HEK293T (cell line): ENCODE measurements around the gene ADAM11.
A peak's percentile ranks its signal among the peaks of the same experiment; 100 is the strongest.

ENCODE experiments used
- CTCF ChIA-PET: fragments of 350-600 bp; formaldehyde crosslinking; extraction: SDS; loops from one replicate; lab custom pipeline; 2021; ENCODE audit warnings: antibody characterized with exemption, inconsistent platforms; lab: Yijun Ruan, JAX
- POLR2A ChIA-PET: fragments of 350-600 bp; formaldehyde crosslinking; extraction: SDS; loops from one replicate; lab custom pipeline; 2020; ENCODE audit warnings: antibody characterized with exemption, inconsistent platforms; lab: Yijun Ruan, JAX
- DNase-seq: peaks from one replicate; pipeline ENCODE4 v3.0.0; 2012; ENCODE audit warnings: mixed read lengths; ENCODE audit errors: extremely low spot score
- ARNT ChIP-seq: fragments of 450-650 bp; IDR thresholded peaks from 2 replicates; pipeline ENCODE4 v1.6.1; 2017; ENCODE audit warnings: mild to moderate bottlenecking
- BHLHE40 ChIP-seq: fragments of 450-650 bp; IDR thresholded peaks from 2 replicates; pipeline ENCODE4 v1.6.1; 2016; ENCODE audit warnings: mild to moderate bottlenecking, moderate library complexity, borderline replicate concordance
- CTBP1 ChIP-seq: fragments of 450-650 bp; IDR thresholded peaks from 2 replicates; pipeline ENCODE4 v1.6.1; 2016; ENCODE audit warnings: borderline replicate concordance
- ELF4 ChIP-seq: fragments of 450-650 bp; IDR thresholded peaks from 2 replicates; pipeline ENCODE4 v1.6.1; 2017; ENCODE audit warnings: antibody characterized with exemption
- FOXA1 ChIP-seq: fragments of 450-650 bp; IDR thresholded peaks from 2 replicates; pipeline ENCODE4 v1.6.1; 2016; ENCODE audit warnings: mild to moderate bottlenecking
- FOXK2 ChIP-seq: fragments of 450-650 bp; IDR thresholded peaks from 2 replicates; pipeline ENCODE4 v1.6.1; 2016; ENCODE audit warnings: mild to moderate bottlenecking
- FOXM1 ChIP-seq: fragments of 450-650 bp; IDR thresholded peaks from 2 replicates; pipeline ENCODE4 v1.6.1; 2017; ENCODE audit warnings: mild to moderate bottlenecking, borderline replicate concordance
- HDGF ChIP-seq: fragments of 450-650 bp; IDR thresholded peaks from 2 replicates; pipeline ENCODE4 v1.6.1; 2017; ENCODE audit warnings: antibody characterized with exemption, borderline replicate concordance
- L3MBTL2 ChIP-seq: fragments of 450-650 bp; conservative IDR thresholded peaks from 2 replicates; pipeline ENCODE4 v1.6.1; 2016; ENCODE audit warnings: mild to moderate bottlenecking
- LEF1 ChIP-seq: fragments of 450-650 bp; IDR thresholded peaks from 2 replicates; pipeline ENCODE4 v1.6.1; 2017; ENCODE audit warnings: mild to moderate bottlenecking, borderline replicate concordance
- NFRKB ChIP-seq: fragments of 450-650 bp; IDR thresholded peaks from 2 replicates; pipeline ENCODE4 v1.6.1; 2016; ENCODE audit warnings: mild to moderate bottlenecking, moderate library complexity
- PKNOX1 ChIP-seq: fragments of 450-650 bp; IDR thresholded peaks from 2 replicates; pipeline ENCODE4 v1.6.1; 2016
- SP1 ChIP-seq: fragments of 450-650 bp; IDR thresholded peaks from 2 replicates; pipeline ENCODE4 v1.6.1; 2017
- SUZ12 ChIP-seq: fragments of 450-650 bp; IDR thresholded peaks from 2 replicates; pipeline ENCODE4 v1.6.1; 2016; ENCODE audit warnings: mild to moderate bottlenecking
- TARDBP ChIP-seq: fragments of 450-650 bp; IDR thresholded peaks from 2 replicates; pipeline ENCODE4 v1.6.1; 2016
- ZNF384 ChIP-seq: fragments of 450-650 bp; IDR thresholded peaks from 2 replicates; pipeline ENCODE4 v1.6.1; 2016

ADAM11 gene

GRCh38 chr17:44786551-44787081 is 27.8 kb downstream of the ADAM11 start:
- ChIA-PET CTCF (interaction anchor here (1.0 kb wide), 1 partner anchor 9 kb away, joined by 3 read pairs; no protein-coding TSS in a partner anchor), POLR2A (no interaction called here)
- no peak for DNase-seq
- TF ChIP-seq ARNT = no peak
- TF ChIP-seq L3MBTL2 = no peak
- no peak for TF ChIP-seq HDGF
- TF ChIP-seq SP1 = no peak
- no peak for TF ChIP-seq BHLHE40
- TF ChIP-seq CTBP1 = no peak
- TF ChIP-seq SUZ12 = no peak
- TF ChIP-seq ZNF384 = no peak
- TF ChIP-seq LEF1 = no peak
- TF ChIP-seq ELF4 = no peak
- no peak for TF ChIP-seq PKNOX1
- TF ChIP-seq FOXA1 = no peak

DNA sequence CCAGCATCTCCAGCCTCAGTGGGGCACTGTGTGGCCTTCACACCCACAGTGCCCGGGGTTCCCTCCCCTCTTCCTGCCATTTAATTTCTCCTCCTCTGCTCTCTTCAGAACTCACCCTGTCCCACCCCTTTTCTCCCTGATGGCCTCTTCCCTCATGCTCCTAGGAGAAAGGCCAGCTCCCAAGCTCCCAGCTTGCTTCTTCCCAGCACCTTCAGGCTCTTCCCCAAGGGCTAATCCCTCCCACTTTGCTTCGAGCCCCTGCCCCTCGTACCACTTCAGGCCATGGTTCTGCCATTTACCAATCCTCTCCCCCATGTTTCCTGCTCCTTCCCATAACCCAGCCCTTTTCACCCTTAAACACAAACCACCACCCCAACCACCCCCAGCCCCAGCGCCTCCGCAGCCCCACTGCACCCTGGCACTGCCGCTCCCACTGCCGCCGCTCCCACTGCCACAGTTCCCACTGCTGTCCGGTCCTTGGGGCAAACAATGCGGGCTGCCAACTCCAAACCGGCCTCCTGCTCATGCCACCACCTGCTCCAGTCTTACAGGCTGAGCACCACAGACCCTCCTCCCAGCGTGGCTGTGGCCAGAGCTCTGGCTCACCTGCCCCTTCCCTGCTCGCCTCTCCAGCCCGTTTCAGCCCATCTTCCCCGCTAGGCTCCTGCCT is 28.6 kb downstream of the ADAM11 start:
- CTCF ChIA-PET = interaction anchor here (1.0 kb wide), 1 partner anchor 10 kb away, joined by 3 read pairs; no protein-coding TSS in a partner anchor
- no peak for DNase-seq
- POLR2A ChIA-PET = no interaction called here
- TF ChIP-seq ARNT (no peak), FOXM1 (no peak), SUZ12 (no peak), FOXK2 (no peak), HDGF (no peak), BHLHE40 (no peak), FOXA1 (no peak), PKNOX1 (no peak), ZNF384 (no peak), LEF1 (no peak), CTBP1 (no peak), SP1 (no peak), L3MBTL2 (no peak), TARDBP (no peak)

GRCh38 chr17:44788139-44788538 is 29.4 kb downstream of the ADAM11 start:
- POLR2A ChIA-PET = no interaction called here
- no peak for TF ChIP-seq FOXK2
- no peak for TF ChIP-seq FOXM1
- no peak for TF ChIP-seq SP1
- no peak for TF ChIP-seq CTBP1
- TF ChIP-seq ZNF384 = no peak
- no peak for TF ChIP-seq BHLHE40
- no peak for TF ChIP-seq LEF1
- DNase-seq = no peak
- CTCF ChIA-PET = interaction anchor here (0.6 kb wide), 1 partner anchor 10 kb away, joined by 3 read pairs; no protein-coding TSS in a partner anchor

- ChIA-PET CTCF (interaction anchor here (0.6 kb wide), 1 partner anchor 39 kb away, joined by 3 read pairs; no protein-coding TSS in a partner anchor), POLR2A (no interaction called here)
- no peak for DNase-seq
- TF ChIP-seq ZNF384 (0 out of 2 replicates have a peak, but pooled peaks have one; percentile 6), SP1 (no peak), PKNOX1 (no peak), BHLHE40 (no peak)
Measured at GRCh38 chr17:44792276-44792675, 33.5 kb downstream of the ADAM11 start.

DNA sequence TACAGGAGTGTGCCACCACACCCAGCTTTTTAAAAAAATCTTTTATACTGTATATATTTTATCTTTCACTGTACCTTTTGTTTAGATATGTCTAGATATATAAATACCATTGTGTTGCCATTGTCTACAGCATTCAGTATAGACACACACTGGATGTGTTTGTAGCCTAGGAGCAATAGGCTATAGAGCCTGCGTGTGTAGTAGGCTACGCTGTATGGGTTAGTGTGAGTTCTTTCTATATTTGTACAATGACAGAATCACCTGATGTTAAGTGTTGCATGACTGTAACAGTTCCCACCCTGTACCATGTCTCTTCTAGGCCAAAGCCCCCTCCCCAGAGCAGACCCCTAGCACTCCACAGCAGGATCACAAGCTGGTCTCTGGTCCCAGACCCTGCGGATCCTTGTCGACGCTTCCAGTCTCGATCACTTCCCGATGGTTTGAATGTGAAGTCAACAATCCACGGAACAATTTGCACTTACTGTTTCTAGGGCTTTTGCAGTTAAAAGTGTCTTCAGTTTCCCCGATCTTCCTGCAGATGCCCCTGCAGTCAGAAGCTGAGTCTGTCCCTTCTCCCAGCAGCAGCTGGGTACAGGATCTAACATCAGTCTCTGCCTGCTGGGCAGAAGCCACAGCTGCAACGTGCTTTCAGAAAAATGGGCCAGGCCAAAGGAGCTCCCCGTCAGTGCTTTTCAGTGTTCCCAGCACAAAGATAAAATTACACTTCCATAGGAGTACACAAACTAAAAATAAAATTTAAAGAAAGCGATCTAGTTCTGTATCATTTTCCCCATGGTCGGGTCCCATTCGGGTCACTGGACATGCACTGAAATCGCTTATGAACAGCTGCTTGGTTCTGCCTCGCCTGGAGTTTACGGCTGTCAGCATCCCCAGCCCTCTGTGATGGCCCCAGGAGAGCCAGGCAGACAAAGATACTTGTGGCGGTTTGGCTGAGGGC is 35.4 kb downstream of the ADAM11 start:
- CTCF ChIA-PET = no interaction called here
- TF ChIP-seq NFRKB = no peak
- DNase-seq = no peak
- POLR2A ChIA-PET = no interaction called here

DNA sequence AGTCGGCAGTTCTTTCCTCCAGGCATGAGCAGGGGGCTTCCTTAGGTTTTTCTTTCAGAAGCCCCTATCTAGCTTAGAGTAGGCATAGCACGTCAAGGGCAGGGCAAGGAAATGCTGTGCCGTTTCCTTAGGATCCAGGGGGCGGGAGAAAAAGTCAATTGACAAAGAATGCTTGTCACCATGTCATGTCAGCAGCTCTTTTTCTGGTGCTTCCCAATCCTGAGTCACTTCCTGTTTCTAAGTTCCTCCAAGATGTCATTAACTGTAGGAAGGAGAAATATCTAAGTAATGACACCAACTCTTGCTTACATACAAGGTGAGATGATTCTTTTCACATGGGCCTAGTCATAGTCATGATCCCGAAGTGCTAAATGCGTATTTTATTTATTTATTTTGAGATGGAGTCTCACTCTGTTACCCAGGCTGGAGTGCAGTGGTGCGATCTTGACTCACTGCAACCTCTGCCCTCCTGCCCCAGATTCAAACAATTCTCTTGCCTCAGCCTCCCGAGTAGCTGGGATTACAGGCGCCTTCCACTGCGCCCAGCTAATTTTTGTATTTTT is 36.1 kb downstream of the ADAM11 start:
- POLR2A ChIA-PET = no interaction called here
- CTCF ChIA-PET = no interaction called here
- TF ChIP-seq SP1 (no peak), SUZ12 (no peak), BHLHE40 (no peak), FOXA1 (no peak), L3MBTL2 (no peak), ELF4 (no peak), FOXM1 (no peak), CTBP1 (no peak), ZNF384 (no peak), NFRKB (no peak), TARDBP (no peak), LEF1 (no peak), ARNT (no peak), FOXK2 (no peak), HDGF (no peak), PKNOX1 (no peak)
- no peak for DNase-seq
